ENCODE results near the gene SPON2. TPM values are rescaled to one million over a fixed set of nuclear protein-coding genes. Genes with fewer than 3 reads are reported as not detected.

SPON2 gene
- total and polyA plus RNA-seq, 2 donors from 2014 or later = 16.7 to 116 TPM

DNA sequence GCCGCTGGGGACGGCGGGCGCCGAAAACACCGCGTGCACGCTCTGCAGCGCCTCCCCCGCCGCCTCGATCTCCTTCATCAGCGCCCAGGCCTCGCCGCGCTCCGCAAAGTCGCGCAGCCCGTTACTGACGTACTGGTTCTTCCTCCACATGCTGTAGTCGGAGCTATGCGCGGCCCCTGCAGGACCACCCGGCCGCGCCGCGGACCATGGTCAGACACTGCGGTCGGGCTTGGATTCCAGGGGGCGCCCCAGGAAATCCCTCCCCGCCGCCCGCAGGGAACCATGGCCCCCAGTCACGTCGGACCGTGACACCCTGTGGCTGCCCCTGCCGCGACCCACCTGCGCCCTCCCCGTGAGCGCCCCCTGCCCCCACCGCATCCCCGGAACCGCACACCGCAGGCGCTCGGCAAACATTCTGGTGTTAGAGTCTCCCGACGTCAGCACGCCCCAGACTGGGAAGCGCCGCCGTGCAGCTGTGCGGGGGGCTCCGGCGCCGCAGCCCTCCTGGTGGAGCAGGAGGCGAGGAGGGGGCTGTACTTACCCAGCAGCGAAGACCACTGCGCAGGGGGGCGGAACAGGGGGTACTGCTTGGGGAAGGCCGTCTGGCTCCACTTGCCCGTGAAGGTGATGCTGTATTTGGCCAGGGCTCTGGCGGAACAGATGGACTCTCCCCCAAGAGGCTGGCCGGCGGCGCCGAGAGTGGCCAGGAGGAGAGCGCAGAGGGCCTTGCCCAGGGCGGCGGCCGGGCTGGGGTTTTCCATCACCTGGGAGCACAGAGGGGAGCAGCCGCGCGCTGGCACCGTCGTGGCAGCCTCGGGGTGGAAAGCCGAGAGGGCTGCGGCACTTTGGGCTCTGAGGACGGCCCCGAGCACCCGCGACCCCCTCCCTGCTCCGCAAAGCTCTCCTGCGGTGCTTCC is 814 bp downstream of the SPON2 start:
- H3K4me1 ChIP-seq (ENCODE audit: control insufficient read depth in 2 of 3, insufficient read depth in 2 of 3, low read depth in 1 of 3, low read length in 3 of 3) = peaks cover 0 to 19% (median 0%) of the 10 kb centered on the region in 3 donors
- peaks cover 9% of the 10 kb centered on the region for H3K27me3 ChIP-seq (ENCODE audit: control insufficient read depth, insufficient read depth, low read length)
- intact Hi-C loops (cut with DNase I) = no loop called here
- FAIRE-seq = no peak
- no peaks in the 10 kb centered on the region for H3K9me3 ChIP-seq (ENCODE audit: control insufficient read depth in 2 of 3, insufficient read depth in 1 of 3, low read length in 3 of 3)
- TF ChIP-seq, protein P1, sequence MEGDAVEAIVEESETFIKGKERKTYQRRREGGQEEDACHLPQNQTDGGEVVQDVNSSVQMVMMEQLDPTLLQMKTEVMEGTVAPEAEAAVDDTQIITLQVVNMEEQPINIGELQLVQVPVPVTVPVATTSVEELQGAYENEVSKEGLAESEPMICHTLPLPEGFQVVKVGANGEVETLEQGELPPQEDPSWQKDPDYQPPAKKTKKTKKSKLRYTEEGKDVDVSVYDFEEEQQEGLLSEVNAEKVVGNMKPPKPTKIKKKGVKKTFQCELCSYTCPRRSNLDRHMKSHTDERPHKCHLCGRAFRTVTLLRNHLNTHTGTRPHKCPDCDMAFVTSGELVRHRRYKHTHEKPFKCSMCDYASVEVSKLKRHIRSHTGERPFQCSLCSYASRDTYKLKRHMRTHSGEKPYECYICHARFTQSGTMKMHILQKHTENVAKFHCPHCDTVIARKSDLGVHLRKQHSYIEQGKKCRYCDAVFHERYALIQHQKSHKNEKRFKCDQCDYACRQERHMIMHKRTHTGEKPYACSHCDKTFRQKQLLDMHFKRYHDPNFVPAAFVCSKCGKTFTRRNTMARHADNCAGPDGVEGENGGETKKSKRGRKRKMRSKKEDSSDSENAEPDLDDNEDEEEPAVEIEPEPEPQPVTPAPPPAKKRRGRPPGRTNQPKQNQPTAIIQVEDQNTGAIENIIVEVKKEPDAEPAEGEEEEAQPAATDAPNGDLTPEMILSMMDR (IDR thresholded peaks at IDR 0.05; ENCODE audit: borderline replicate concordance, extremely low read depth, insufficient read depth) = no peak
- DNase-seq = peak; percentile 66 to 80 (median 76)
- peak overlapping the region in 1 of 3 donors; percentile 5 for H3K4me3 ChIP-seq (ENCODE audit: low read length in 3 of 3)
- no peak overlapping the region for H3K27ac ChIP-seq (ENCODE audit: low read depth in 2 of 2, low read length in 2 of 2)
- H3K9ac ChIP-seq (ENCODE audit: low read length in 3 of 3) = no peak overlapping the region
- no peaks in the 10 kb centered on the region for H3K36me3 ChIP-seq (ENCODE audit: control insufficient read depth in 2 of 3, insufficient read depth in 3 of 3, low read length in 3 of 3)

DNA sequence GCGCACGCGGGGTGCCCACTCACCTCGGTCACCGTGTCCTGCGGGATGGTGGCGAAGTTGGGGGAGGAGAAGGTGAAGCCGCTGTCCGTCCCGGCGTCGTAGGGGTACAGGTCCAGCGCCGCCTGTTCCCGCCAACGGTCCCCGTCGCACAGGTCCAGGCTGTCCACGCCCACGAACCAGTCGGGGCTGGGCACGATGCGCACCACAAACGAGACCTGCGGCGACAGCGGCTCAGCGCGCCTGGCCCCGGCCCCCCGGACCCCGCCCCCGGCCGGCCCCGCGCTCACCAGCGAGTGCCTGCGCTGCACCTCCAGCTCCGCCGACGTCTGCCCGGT is 1.4 kb downstream of the SPON2 start:
- H3K36me3 ChIP-seq (ENCODE audit: control insufficient read depth in 2 of 3, insufficient read depth in 3 of 3, low read length in 3 of 3) = no peaks in the 10 kb centered on the region
- H3K27ac ChIP-seq (ENCODE audit: low read depth in 2 of 2, low read length in 2 of 2) = no peak overlapping the region
- peaks cover 9% of the 10 kb centered on the region for H3K27me3 ChIP-seq (ENCODE audit: control insufficient read depth, insufficient read depth, low read length)
- TF ChIP-seq, protein P1 (IDR thresholded peaks at IDR 0.05; ENCODE audit: borderline replicate concordance, extremely low read depth, insufficient read depth) = no peak
- no peak overlapping the region for H3K9ac ChIP-seq (ENCODE audit: low read length in 3 of 3)
- no peaks in the 10 kb centered on the region for H3K9me3 ChIP-seq (ENCODE audit: control insufficient read depth in 2 of 3, insufficient read depth in 1 of 3, low read length in 3 of 3)
- no peak overlapping the region for H3K4me3 ChIP-seq (ENCODE audit: low read length in 3 of 3)
- peaks cover 0 to 19% (median 0%) of the 10 kb centered on the region in 3 donors for H3K4me1 ChIP-seq (ENCODE audit: control insufficient read depth in 2 of 3, insufficient read depth in 2 of 3, low read depth in 1 of 3, low read length in 3 of 3)
- DNase-seq = peak in 2 of 5 donors; percentile 55 to 80
- no peak for FAIRE-seq
- intact Hi-C loops (cut with DNase I) = no loop called here

DNA sequence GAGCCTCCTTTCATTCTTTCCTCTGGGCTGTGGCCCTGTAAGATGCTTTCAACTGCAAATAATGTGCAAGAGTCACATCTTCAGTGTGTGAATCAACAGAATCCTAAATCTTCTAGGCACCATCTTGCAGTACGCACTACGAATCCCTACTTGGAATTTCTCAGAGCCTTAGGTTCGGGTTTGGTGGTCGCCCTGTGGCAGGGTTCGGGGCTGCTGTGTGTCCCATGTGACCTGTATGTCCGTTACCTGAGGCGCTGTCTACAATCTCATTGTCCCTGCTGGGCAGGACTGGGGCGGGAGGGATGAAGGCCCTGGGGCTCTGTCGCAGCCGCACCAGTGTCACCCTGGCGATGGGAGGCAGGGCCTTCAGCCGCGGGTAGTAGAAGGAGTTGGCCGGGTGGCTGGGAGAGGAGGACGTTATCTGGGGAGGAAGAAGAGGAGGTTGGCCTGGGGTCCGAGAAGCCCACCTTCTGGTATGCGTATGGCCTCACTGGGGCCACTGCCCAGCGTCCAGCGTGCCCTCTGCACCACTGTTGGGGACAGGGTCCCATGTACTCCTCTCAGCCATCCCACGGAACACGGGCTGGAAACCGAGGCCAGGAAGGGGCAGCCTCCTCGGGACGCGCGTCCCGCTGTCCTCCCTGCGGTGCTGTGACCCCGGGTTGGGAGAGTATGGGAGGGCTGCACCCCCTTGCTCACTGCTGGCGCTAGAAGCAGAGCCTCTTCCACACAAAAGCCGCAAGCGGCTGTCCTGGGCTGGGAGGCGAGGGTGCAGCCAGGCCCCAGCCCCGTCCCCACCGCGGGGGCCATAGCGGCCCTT is 2.0 kb downstream of the SPON2 start:
- Histone ChIP-seq H3K4me3 (ENCODE audit: low read length in 3 of 3) (no peak overlapping the region), H3K36me3 (ENCODE audit: control insufficient read depth in 2 of 3, insufficient read depth in 3 of 3, low read length in 3 of 3) (no peaks in the 10 kb centered on the region), H3K4me1 (ENCODE audit: control insufficient read depth in 2 of 3, insufficient read depth in 2 of 3, low read depth in 1 of 3, low read length in 3 of 3) (peaks cover 0 to 19% (median 0%) of the 10 kb centered on the region in 3 donors), H3K9ac (ENCODE audit: low read length in 3 of 3) (no peak overlapping the region), H3K9me3 (ENCODE audit: control insufficient read depth in 2 of 3, insufficient read depth in 1 of 3, low read length in 3 of 3) (no peaks in the 10 kb centered on the region), H3K27me3 (ENCODE audit: control insufficient read depth, insufficient read depth, low read length) (peaks cover 9% of the 10 kb centered on the region), H3K27ac (ENCODE audit: low read depth in 2 of 2, low read length in 2 of 2) (no peak overlapping the region)
- no peak for FAIRE-seq
- TF ChIP-seq, protein P1 (IDR thresholded peaks at IDR 0.05; ENCODE audit: borderline replicate concordance, extremely low read depth, insufficient read depth) = no peak
- DNase-seq = peak in 2 of 5 donors; percentile 6 to 68
- intact Hi-C loops (cut with DNase I) = no loop called here

All from kidney (tissue), 14 donors.